ENCODE measurements around the gene CREB5. TPM values are rescaled to one million over a fixed set of nuclear protein-coding genes. Genes with fewer than 3 reads are reported as not detected.

Gene CREB5
- total and polyA plus RNA-seq, 2 donors from 2014 or later: 3.4 to 27.2 TPM

DNA sequence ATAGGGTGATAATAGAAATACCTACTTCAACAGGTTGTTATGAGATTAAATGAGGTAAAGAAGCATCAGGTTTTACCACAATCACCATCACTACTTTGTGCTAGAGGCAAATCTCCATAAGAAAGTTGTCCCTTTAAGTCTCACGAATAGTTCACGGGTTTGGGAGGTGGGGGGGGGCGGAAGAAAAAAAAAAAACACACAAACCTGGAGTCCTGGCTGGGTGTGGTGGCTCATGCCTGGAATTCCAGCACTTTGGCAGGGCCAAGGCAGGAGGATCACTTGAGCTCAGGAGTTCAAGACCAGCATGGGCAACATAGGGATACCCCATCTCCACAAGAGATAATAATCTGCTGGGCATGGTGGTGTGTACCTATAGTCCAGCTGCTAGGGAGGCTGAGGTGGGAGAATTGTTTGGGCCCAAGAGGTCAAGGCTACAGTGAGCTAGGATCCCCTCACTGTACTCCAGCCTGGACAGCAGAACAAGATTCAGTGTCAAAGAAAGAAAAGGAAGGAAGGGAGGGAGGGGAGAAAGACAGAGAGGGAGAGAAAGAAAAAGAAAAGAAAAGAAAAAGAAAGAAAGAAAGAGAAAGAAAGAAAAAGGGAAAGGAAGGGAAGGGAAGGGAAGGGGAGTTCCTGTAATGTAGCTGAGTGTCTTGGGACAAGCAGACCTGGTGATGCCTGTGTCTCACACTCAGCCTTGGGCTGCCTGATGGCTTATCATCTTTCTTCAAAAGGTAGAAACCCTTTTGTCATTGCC, 231.4 kb downstream of the CREB5 start:
- Histone ChIP-seq H3K27me3 (ENCODE audit: control insufficient read depth, insufficient read depth, low read length) (no peaks in the 10 kb centered on the region), H3K4me1 (ENCODE audit: control insufficient read depth in 2 of 3, insufficient read depth in 2 of 3, low read depth in 1 of 3, low read length in 3 of 3) (peaks cover 0 to 3% (median 0%) of the 10 kb centered on the region in 3 donors), H3K27ac (ENCODE audit: low read depth in 2 of 2, low read length in 2 of 2) (no peak overlapping the region), H3K9me3 (ENCODE audit: control insufficient read depth in 2 of 3, insufficient read depth in 1 of 3, low read length in 3 of 3) (no peaks in the 10 kb centered on the region), H3K36me3 (ENCODE audit: control insufficient read depth in 2 of 3, insufficient read depth in 3 of 3, low read length in 3 of 3) (no peaks in the 10 kb centered on the region), H3K9ac (ENCODE audit: low read length in 3 of 3) (no peak overlapping the region), H3K4me3 (ENCODE audit: low read length in 3 of 3) (no peak overlapping the region)
- TF ChIP-seq, protein P1, sequence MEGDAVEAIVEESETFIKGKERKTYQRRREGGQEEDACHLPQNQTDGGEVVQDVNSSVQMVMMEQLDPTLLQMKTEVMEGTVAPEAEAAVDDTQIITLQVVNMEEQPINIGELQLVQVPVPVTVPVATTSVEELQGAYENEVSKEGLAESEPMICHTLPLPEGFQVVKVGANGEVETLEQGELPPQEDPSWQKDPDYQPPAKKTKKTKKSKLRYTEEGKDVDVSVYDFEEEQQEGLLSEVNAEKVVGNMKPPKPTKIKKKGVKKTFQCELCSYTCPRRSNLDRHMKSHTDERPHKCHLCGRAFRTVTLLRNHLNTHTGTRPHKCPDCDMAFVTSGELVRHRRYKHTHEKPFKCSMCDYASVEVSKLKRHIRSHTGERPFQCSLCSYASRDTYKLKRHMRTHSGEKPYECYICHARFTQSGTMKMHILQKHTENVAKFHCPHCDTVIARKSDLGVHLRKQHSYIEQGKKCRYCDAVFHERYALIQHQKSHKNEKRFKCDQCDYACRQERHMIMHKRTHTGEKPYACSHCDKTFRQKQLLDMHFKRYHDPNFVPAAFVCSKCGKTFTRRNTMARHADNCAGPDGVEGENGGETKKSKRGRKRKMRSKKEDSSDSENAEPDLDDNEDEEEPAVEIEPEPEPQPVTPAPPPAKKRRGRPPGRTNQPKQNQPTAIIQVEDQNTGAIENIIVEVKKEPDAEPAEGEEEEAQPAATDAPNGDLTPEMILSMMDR (IDR thresholded peaks at IDR 0.05; ENCODE audit: borderline replicate concordance, extremely low read depth, insufficient read depth): no peak
- FAIRE-seq: no peak
- intact Hi-C loops (cut with DNase I): no loop called here
- no peak for DNase-seq

DNA sequence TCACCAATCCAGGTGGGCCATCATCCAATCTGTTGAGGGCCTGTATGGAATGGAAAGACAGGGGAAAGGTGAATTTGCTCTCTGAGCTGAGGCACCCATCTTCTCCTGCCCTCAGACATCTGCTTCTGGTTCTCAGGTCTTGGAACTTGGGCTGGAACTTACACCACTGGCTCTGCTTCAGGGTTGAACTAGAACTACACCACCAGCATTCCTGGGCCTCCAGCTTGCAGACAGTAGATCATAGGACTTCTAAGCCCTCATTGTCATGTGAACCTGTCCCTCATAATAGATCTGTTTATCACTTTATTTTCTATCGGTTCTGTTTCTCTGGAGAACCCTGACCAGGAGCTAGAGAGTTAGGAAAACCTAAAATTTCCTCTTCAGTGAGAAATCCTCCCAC, 233.5 kb downstream of the CREB5 start:
- Histone ChIP-seq H3K27ac (ENCODE audit: low read depth in 2 of 2, low read length in 2 of 2) (no peak overlapping the region), H3K4me3 (ENCODE audit: low read length in 3 of 3) (no peak overlapping the region), H3K36me3 (ENCODE audit: control insufficient read depth in 2 of 3, insufficient read depth in 3 of 3, low read length in 3 of 3) (no peaks in the 10 kb centered on the region), H3K27me3 (ENCODE audit: control insufficient read depth, insufficient read depth, low read length) (no peaks in the 10 kb centered on the region), H3K9ac (ENCODE audit: low read length in 3 of 3) (no peak overlapping the region), H3K4me1 (ENCODE audit: control insufficient read depth in 2 of 3, insufficient read depth in 2 of 3, low read depth in 1 of 3, low read length in 3 of 3) (peaks cover 0 to 3% (median 0%) of the 10 kb centered on the region in 3 donors), H3K9me3 (ENCODE audit: control insufficient read depth in 2 of 3, insufficient read depth in 1 of 3, low read length in 3 of 3) (no peaks in the 10 kb centered on the region)
- DNase-seq (no peak), FAIRE-seq (no peak)
- intact Hi-C loops (cut with DNase I): no loop called here
- TF ChIP-seq, protein P1 (IDR thresholded peaks at IDR 0.05; ENCODE audit: borderline replicate concordance, extremely low read depth, insufficient read depth): no peak

DNA sequence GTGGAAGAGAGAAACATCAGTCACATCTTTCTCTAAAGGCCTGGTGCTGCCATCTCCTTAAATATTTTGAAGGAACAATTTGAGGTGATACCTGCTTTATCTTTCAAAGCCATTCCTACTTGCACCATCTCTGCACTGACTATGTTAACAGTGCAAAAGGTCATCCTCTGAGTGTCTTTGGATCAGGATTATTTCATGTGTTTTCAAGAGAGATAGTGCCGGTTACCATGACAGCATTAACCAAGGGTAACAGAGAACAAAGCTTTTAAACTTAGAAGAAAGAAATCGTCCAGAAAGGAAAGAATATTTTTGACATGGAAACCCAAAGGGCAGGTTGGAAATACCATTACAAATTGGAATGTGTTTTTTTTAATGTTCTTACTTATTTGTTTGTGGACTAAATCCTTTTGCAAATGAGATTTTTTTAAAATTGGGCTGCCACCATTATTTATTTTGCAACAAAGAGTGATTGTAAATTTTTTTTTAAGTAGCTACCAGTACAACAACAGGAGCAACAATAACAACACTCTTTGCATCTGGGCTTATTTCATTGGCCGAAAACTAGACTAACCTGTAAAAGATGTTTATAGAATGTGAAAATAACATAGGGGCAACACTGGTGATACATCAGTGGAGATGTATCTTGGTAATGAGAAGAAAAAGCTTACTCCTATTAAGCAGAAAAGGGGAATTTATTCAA, 234.2 kb downstream of the CREB5 start:
- no peak for DNase-seq
- no peak overlapping the region for H3K4me3 ChIP-seq (ENCODE audit: low read length in 3 of 3)
- H3K4me1 ChIP-seq (ENCODE audit: control insufficient read depth in 2 of 3, insufficient read depth in 2 of 3, low read depth in 1 of 3, low read length in 3 of 3): peaks cover 0 to 3% (median 0%) of the 10 kb centered on the region in 3 donors
- H3K27me3 ChIP-seq (ENCODE audit: control insufficient read depth, insufficient read depth, low read length): no peaks in the 10 kb centered on the region
- no peak for FAIRE-seq
- H3K9ac ChIP-seq (ENCODE audit: low read length in 3 of 3): no peak overlapping the region
- H3K36me3 ChIP-seq (ENCODE audit: control insufficient read depth in 2 of 3, insufficient read depth in 3 of 3, low read length in 3 of 3): no peaks in the 10 kb centered on the region
- H3K27ac ChIP-seq (ENCODE audit: low read depth in 2 of 2, low read length in 2 of 2): no peak overlapping the region
- no peaks in the 10 kb centered on the region for H3K9me3 ChIP-seq (ENCODE audit: control insufficient read depth in 2 of 3, insufficient read depth in 1 of 3, low read length in 3 of 3)
- TF ChIP-seq, protein P1 (IDR thresholded peaks at IDR 0.05; ENCODE audit: borderline replicate concordance, extremely low read depth, insufficient read depth): no peak
- intact Hi-C loops (cut with DNase I): no loop called here
